ENCODE data around the gene NHERF2.

Gene NHERF2

DNA sequence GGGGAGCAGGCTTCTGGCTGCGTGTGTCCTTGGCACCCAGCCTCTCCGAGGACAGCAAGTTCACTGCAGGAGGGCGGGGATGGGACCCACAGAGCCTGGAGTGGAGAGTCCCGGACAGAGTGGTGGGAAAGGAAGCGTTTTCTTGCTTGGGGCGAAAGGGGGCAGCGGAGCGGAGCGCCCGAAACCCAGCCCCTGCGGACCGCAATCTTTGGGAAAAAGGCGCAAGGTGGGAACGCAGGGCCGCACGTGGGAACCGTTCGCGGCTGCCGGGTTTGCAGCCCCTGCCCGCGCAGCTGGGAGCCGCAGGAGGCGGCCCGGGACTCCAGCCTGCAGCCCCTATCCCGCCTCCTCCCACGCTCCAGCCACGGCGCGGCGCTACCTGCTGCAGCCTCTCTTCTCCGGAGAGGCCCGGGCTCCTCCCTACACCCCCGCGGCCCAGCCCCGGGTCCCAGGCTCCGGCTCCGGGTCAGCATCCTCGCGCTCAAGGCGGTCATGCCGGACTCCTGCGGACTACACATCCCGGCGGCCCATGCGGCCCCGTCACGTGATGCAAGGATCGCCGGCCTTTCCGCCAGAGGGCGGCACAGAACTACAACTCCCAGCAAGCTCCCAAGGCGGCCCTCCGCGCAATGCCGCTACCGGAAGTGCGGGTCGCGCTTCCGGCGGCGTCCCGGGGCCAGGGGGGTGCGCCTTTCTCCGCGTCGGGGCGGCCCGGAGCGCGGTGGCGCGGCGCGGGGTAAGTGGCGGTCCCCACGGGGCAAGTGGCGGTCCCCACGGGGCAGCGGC lies 20.8 kb downstream of the NHERF2 start, which contains the start of the genes NTHL1 and TSC2:
Gene NTHL1, minus strand, starts transcription at position 505 of the 786 bp plus-strand sequence. Its CDS starts 11 bp downstream, at position 494.
Gene TSC2, plus strand, starts transcription at position 656 of the 786 bp plus-strand sequence. CDS start 631 bp downstream, outside the sequence.
- ChIA-PET POLR2A (interaction anchor here (0.7 to 3.1 kb wide), 23 partner anchors 8 to 119 kb away, joined by 3 to 23 read pairs (median 6); partner anchors contain the start of genes MSRB1, NHERF2, PKD1 and RPS2), CTCF (interaction anchor here (0.6 to 1.0 kb wide), 4 partner anchors 9 to 32 kb away, joined by 3 read pairs; no protein-coding TSS in a partner anchor)
- peak; percentile 100 for DNase-seq (ENCODE audit: extremely low spot score)
- TF ChIP-seq L3MBTL2 (conservative IDR thresholded peaks at IDR 0.05) (peak; percentile 84), FOXK2 (IDR thresholded peaks at IDR 0.05) (no peak), ELF4 (IDR thresholded peaks at IDR 0.05) (peak; percentile 81; the same call in 1 of the 2 replicates)

DNA sequence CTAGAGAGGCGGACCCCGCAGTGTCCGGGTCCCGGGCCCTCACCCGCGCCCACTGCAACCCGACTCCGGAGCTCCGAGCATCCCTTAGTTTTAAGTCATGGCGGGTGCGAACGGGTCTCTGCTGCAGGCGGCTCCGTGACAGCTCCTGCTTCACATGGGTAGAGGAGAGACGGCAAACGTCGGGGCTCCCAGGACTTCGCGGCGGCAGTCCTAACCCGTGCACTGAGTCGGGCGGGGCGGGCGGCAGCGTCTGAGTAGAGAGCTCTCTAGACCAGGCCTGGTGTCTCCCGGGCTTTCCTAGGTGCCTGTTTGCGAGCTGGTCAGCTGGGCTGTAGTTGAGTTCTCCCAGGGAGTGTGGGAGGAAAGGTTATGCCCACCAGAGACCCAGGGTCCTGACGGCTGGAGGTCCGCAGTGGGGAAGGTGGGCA lies 21.4 kb downstream of the NHERF2 start:
- ChIA-PET CTCF (interaction anchor here (0.6 to 0.8 kb wide), 2 partner anchors 16 to 31 kb away, joined by 3 read pairs; no protein-coding TSS in a partner anchor), POLR2A (interaction anchor here (0.7 to 3.1 kb wide), 18 partner anchors 9 to 119 kb away, joined by 3 to 23 read pairs (median 6); partner anchors contain the start of genes PKD1, RPS2 and TRAF7)
- DNase-seq (ENCODE audit: extremely low spot score), result no peak
- no peak for TF ChIP-seq FOXA1 (IDR thresholded peaks at IDR 0.05)
- no peak for TF ChIP-seq NFRKB (IDR thresholded peaks at IDR 0.05)
- no peak for TF ChIP-seq SUZ12 (IDR thresholded peaks at IDR 0.05)
- TF ChIP-seq SP1 (IDR thresholded peaks at IDR 0.05), result no peak
- TF ChIP-seq ZNF384 (IDR thresholded peaks at IDR 0.05), result no peak
- no peak for TF ChIP-seq HDGF (IDR thresholded peaks at IDR 0.05; ENCODE audit: borderline replicate concordance)
- TF ChIP-seq LEF1 (IDR thresholded peaks at IDR 0.05; ENCODE audit: borderline replicate concordance), result no peak
- no peak for TF ChIP-seq BHLHE40 (IDR thresholded peaks at IDR 0.05; ENCODE audit: borderline replicate concordance)
- TF ChIP-seq ARNT (IDR thresholded peaks at IDR 0.05), result no peak
- TF ChIP-seq FOXK2 (IDR thresholded peaks at IDR 0.05), result no peak
- no peak for TF ChIP-seq CTBP1 (IDR thresholded peaks at IDR 0.05; ENCODE audit: borderline replicate concordance)
- TF ChIP-seq TARDBP (IDR thresholded peaks at IDR 0.05), result no peak
- no peak for TF ChIP-seq ELF4 (IDR thresholded peaks at IDR 0.05)
- TF ChIP-seq, protein P1, sequence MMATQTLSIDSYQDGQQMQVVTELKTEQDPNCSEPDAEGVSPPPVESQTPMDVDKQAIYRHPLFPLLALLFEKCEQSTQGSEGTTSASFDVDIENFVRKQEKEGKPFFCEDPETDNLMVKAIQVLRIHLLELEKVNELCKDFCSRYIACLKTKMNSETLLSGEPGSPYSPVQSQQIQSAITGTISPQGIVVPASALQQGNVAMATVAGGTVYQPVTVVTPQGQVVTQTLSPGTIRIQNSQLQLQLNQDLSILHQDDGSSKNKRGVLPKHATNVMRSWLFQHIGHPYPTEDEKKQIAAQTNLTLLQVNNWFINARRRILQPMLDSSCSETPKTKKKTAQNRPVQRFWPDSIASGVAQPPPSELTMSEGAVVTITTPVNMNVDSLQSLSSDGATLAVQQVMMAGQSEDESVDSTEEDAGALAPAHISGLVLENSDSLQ (IDR thresholded peaks at IDR 0.05), result no peak
- no peak for TF ChIP-seq L3MBTL2 (conservative IDR thresholded peaks at IDR 0.05)
- no peak for TF ChIP-seq FOXM1 (IDR thresholded peaks at IDR 0.05; ENCODE audit: borderline replicate concordance)

DNA sequence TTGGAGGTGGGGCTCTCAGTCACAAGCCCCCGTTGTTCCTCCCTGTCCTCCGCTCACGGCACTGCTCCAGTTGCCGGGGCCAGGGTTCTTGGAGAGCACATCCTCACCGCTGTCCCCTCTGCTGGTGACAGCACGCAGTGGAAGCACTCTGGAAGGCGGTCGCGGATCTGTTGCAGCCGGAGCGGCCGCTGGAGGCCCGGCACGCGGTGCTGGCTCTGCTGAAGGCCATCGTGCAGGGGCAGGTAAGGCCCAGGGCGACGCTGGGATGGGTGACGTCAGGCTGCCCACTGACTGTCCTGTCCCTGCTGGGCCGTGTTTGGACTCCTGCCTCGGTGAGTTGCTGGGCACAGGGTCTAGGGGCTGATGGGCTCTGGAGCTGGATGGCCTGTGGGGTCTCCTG lies 26.5 kb downstream of the NHERF2 start:
- CTCF ChIA-PET, result interaction anchor here (0.9 kb wide), 1 partner anchor 30 kb away, joined by 3 read pairs; no protein-coding TSS in a partner anchor
- POLR2A ChIA-PET, result no interaction called here
- no peak for DNase-seq (ENCODE audit: extremely low spot score)
- TF ChIP-seq LEF1 (IDR thresholded peaks at IDR 0.05; ENCODE audit: borderline replicate concordance) (no peak), FOXM1 (IDR thresholded peaks at IDR 0.05; ENCODE audit: borderline replicate concordance) (no peak), HDGF (IDR thresholded peaks at IDR 0.05; ENCODE audit: borderline replicate concordance) (no peak), ARNT (IDR thresholded peaks at IDR 0.05) (no peak), FOXK2 (IDR thresholded peaks at IDR 0.05) (no peak), FOXA1 (IDR thresholded peaks at IDR 0.05) (no peak), SP1 (IDR thresholded peaks at IDR 0.05) (no peak), TARDBP (IDR thresholded peaks at IDR 0.05) (no peak), NFRKB (IDR thresholded peaks at IDR 0.05) (no peak), CTBP1 (IDR thresholded peaks at IDR 0.05; ENCODE audit: borderline replicate concordance) (no peak), BHLHE40 (IDR thresholded peaks at IDR 0.05; ENCODE audit: borderline replicate concordance) (no peak), ZNF384 (IDR thresholded peaks at IDR 0.05) (no peak), SUZ12 (IDR thresholded peaks at IDR 0.05) (no peak), L3MBTL2 (conservative IDR thresholded peaks at IDR 0.05) (no peak), ELF4 (IDR thresholded peaks at IDR 0.05) (no peak)
- TF ChIP-seq, protein P1 (IDR thresholded peaks at IDR 0.05), result no peak

DNA sequence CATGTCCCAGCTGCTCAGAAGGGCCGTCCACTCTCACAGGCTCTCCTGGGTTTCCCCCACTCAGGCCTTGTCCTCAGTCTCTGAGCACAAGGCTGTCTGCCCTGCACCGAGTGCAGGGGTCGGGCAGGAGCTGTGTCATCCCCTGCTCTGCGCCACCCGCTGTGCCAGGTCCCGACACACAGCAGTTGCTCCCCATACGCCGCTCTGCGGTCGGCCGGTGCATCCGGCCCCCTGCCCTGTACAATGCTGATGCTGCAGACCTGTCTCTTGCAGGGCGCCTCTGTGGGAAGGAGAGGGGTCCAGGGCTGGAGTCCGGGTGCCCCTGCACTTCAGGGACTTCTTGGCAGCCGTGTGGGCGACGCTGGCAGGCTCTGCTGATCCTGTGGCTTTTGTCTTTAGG lies 27.2 kb downstream of the NHERF2 start:
- no peak for DNase-seq (ENCODE audit: extremely low spot score)
- TF ChIP-seq CTBP1 (IDR thresholded peaks at IDR 0.05; ENCODE audit: borderline replicate concordance) (no peak), SUZ12 (IDR thresholded peaks at IDR 0.05) (no peak), ELF4 (IDR thresholded peaks at IDR 0.05) (no peak)
- TF ChIP-seq, protein P1 (IDR thresholded peaks at IDR 0.05), result no peak
- CTCF ChIA-PET, result interaction anchor here (0.9 kb wide), 1 partner anchor 31 kb away, joined by 3 read pairs; no protein-coding TSS in a partner anchor
- POLR2A ChIA-PET, result no interaction called here

DNA sequence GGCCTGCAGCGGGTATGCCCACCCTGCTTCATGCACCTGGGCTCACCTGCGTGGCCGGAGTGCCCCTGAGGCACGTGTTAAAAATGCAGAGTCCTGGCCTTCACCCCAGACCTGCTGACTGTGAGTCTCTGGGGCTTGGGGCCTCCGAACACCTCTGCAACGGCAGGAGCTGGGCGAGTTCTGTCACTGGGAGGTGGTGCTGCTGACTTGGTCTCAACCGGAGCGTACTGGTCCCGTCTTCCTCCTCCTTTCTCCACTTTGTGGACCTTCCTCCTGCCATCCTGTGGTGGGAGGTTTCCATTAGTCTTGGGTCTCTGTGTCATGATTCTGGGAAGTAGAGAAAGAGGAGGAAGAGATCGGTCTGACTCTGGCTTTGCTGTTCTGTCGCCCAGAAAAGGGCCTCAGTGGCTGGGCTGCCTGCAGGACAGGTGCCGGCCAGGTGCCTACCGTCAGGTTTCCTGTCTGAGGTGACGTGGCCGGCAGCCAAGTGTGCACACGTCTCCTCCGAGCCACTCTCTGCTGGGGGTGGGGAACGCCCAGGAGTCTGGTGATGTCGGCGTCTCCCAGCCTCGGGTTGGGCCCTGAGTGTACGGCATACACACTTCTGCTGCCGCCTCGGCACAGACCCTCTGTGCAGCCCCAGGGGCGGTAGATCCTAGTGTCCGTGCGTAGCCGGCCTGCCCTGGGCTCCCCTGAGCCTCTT lies 28.0 kb downstream of the NHERF2 start:
- DNase-seq (ENCODE audit: extremely low spot score), result no peak
- TF ChIP-seq SP1 (IDR thresholded peaks at IDR 0.05), result no peak
- ChIA-PET CTCF (no interaction called here), POLR2A (no interaction called here)

DNA sequence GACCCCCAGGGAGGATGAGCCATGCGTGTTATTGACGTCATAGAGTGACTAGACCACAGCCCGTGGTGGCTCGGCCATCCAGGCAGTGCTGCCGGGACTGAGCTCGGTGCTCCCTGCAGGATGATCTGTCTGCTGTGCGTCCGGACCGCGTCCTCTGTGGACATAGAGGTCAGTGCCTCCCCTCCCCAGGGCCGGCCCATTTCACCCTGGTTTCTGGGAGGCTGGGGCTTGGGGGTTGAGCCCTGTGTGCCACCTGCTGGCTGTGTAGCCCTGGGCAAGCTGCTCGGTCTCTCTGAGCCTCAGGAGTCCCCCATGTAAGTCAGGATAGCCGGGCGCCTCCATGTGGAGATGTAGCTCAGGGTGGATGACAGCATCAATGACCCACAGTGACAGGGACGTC lies 29.4 kb downstream of the NHERF2 start:
- ChIA-PET CTCF (no interaction called here), POLR2A (interaction anchor here (1.5 kb wide), 1 partner anchor 91 kb away, joined by 7 read pairs; the partner anchor contains the start of gene RPS2)
- no peak for DNase-seq (ENCODE audit: extremely low spot score)
- TF ChIP-seq HDGF (IDR thresholded peaks at IDR 0.05; ENCODE audit: borderline replicate concordance), result no peak
- no peak for TF ChIP-seq FOXM1 (IDR thresholded peaks at IDR 0.05; ENCODE audit: borderline replicate concordance)
- TF ChIP-seq ARNT (IDR thresholded peaks at IDR 0.05), result no peak
- TF ChIP-seq, protein P1 (IDR thresholded peaks at IDR 0.05), result no peak
- no peak for TF ChIP-seq SP1 (IDR thresholded peaks at IDR 0.05)
- no peak for TF ChIP-seq BHLHE40 (IDR thresholded peaks at IDR 0.05; ENCODE audit: borderline replicate concordance)
- no peak for TF ChIP-seq FOXK2 (IDR thresholded peaks at IDR 0.05)
- no peak for TF ChIP-seq SUZ12 (IDR thresholded peaks at IDR 0.05)
- no peak for TF ChIP-seq FOXA1 (IDR thresholded peaks at IDR 0.05)
- TF ChIP-seq CTBP1 (IDR thresholded peaks at IDR 0.05; ENCODE audit: borderline replicate concordance), result no peak
- TF ChIP-seq ELF4 (IDR thresholded peaks at IDR 0.05), result no peak
- TF ChIP-seq TARDBP (IDR thresholded peaks at IDR 0.05), result no peak
- no peak for TF ChIP-seq L3MBTL2 (conservative IDR thresholded peaks at IDR 0.05)
- TF ChIP-seq ZNF384 (IDR thresholded peaks at IDR 0.05), result no peak
- no peak for TF ChIP-seq LEF1 (IDR thresholded peaks at IDR 0.05; ENCODE audit: borderline replicate concordance)
- TF ChIP-seq NFRKB (IDR thresholded peaks at IDR 0.05), result no peak
